NCI-H2171 (cell line): Measurements from ENCODE around the gene CLDN5.
A peak's percentile ranks its signal among the peaks of the same experiment; 100 is the strongest.

Experiments used
- DNase-seq: peaks from one replicate; lab custom pipeline; 2025; lab: John Stamatoyannopoulos, UW

The CLDN5 gene, protein sequence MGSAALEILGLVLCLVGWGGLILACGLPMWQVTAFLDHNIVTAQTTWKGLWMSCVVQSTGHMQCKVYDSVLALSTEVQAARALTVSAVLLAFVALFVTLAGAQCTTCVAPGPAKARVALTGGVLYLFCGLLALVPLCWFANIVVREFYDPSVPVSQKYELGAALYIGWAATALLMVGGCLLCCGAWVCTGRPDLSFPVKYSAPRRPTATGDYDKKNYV

GRCh38 chr22:19524170-19525115 lies at the start of gene CLDN5:
Gene CLDN5 (minus strand): TSS chr22:19524410. CDS start chr22:19524255, 155 bp downstream.
- peak; percentile 76 for DNase-seq

DNA sequence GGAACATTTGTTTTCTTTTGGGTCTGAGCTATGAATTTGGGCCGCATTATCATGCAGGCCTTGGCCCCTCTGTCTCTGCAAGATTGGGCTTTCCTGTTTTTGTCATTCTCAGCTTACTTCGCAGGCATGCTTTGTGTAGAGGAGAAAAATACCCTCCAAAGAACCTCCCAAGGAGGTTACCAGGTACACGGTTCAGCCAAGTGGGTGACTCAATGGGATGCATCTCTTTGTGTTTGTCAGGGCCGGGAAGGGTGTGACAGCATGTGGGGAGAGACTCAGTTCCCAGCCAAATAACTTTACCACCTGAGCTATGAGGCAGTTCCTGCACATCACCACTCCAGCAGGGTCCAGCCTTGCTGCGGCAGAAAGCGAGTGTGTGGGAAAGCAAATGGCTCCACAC lies 47.8 kb upstream of the CLDN5 start:
- DNase-seq: no peak

DNA sequence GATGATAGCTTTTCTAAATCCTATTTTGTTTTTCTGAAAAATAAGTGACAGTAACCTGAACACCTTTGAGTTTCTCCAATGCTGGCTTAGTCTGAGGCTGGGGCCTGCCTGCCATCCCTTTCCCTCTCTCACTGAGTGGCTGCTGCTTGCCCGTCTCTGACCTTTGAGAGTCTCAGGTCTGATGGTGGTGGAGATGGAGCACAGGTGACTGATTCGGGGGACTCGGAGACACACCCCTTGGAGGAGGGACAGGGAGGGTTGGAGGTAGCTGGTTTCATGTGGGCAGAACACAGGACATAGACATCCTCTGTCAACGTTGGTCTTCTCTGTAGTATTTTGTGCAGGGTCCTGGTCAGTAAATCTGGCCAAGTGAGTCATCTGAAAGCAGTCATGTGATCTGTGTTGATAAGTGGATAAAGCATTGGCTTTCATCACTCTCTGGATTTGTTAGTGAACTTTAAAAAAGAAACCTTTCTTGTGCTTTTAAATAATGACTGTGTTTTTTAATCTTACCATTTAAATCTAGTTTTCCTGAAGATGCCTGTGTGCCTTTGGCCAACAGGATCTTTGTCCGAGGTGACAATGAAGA lies 47.1 kb upstream of the CLDN5 start:
- DNase-seq: no peak

GRCh38 chr22:19569976-19570375 lies 45.8 kb upstream of the CLDN5 start:
- DNase-seq: no peak

- no peak for DNase-seq
These were observed 45.0 kb upstream of the CLDN5 start for GRCh38 chr22:19569276-19569640.

DNA sequence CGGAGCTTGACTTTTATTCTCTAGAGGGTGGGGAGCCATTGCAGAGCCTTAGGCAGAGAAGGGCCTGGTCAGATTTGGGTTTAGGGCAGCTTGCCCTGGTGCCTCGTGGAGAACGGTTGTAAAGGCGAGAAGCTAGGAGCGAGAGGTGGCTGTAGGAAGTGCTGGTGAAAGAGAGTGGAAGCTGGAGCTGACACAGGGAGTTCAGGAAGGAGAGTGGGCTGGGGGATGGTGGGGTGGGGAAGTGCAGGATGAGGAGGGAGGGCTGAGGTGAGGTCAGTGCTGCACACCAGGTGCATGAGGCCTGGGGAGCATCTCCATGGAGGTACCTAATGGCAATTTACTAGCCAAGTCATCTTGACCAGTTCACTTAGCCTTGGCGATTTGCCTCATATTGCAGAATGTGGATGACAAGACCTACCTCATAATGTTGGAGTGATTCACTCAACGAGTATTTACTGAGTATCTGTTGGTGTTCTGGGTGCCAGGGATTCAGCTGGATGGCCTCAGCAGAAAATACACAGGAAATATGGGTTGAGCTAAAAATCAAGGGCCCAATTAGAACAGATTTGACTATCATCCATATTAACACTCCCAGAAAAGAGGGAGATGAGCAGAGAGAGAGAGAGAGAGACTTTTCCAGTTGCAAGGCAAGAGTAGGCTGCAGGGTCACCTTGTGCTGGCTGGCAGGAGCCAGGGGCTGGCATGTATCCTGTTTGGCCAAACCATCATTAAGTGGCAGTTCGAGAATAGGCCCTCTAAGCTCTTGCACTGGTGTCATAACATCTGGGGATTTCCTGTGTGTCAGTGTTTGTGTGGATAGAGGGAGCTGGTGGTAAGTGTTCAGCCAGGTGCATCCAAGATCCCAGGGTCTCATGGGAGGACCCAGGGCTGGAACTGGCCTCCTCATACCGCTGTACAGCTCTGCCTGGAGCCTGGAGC lies 44.4 kb upstream of the CLDN5 start:
- DNase-seq: no peak

DNA sequence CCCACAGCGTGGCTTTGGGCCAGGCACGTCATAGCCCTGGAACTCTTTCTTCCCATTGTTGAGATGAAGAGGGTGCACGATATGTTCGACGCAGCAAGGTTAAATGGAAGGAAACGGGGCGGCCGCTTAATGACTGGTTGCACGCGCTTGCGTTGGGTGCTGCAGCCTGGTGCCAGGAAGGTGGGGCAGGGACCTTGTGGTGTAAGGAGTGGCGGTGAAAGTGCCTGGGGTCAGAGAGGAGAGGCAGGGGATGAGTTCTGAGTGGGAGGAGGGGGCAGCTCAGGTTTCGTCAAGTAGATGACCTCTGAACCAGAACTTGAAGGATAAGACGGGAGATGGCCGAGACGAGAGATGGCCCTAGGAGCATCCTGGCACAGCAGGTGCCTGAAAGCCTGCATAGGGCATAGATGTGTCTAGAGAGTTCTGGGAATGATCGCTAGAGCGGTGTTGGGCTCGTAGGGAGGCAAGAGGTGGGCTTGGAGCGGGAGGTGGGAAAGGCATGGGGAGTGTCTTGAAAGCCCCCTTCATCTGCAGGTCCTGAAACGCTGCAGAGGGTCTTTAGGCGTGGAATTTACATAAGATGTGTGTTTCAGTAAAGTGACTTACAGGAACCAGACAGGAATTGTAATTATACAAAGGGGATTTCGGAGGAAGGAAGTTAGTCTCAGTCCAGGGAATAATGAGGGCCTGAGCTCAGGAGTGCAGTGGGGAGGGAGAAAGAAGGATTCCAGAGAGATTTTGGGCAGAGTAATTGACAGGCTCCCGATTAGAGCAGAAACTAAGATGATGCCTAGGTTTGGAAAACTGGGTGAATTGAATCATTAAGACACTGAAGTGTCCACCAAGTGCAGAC lies 43.2 kb upstream of the CLDN5 start:
- DNase-seq: no peak

DNA sequence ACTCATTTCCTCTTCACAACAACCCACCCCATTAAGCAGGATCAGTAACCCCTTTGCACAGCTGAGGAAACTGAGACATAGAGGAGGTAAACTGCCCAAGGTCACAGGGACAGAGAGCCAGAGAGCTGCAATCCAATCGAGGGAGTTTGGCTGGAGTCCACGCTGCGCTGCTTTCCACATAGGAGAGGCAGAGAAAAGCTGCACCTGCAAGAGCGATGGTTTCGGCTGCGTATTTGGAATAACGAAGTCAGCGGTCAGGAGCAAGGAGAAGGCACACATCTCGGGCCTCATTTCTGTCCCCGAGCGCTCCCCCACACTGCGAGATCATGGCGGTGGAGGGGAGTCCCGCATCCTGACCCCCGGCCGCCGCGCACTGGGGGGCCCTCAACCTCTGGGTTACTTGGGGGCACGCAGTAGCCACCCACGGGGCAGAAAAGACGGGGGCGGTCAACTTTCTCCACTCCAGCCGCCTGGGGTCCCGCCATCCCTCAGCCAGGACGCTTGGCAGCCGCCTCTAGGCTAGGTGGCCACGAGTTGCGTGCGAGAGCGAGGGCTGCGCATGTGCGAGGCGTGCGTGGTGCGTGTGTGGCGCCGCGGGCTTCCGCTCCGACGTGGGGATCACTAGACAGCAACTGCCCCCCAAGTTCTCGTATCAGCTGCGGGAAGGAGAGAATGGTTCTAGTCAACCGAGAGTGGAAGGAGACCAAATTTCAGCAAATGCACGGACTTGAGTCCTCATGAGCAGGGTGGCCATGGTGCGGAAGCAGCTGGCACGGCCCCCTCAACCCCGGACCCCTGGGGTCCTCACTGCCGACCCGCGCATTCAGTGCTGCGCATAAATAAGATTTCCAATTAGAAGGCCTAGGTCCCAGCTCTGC lies 42.3 kb upstream of the CLDN5 start:
- no peak for DNase-seq

- DNase-seq: no peak
These were observed 41.4 kb upstream of the CLDN5 start for GRCh38 chr22:19565382-19566278.

DNA sequence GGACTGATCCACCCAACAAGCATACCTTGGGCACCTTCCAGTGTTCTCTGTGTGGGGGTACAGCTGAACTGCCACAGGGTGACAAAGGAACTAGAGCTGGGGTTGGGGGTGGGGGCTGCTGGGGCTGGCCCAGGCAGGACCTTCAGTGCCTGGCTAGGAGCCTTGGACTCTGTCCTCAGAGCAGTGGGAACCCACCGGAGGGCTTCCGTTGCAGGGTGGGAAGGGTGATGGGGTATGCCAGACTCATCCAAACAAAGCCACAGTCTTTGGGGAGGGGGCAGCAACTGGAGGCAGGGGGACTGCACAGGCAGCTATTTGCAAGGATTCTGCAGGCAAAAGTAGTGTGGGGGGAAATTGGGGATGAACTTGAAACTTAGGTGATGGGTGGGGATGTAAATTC lies 35.7 kb upstream of the CLDN5 start:
- no peak for DNase-seq

- no peak for DNase-seq
These were observed 35.2 kb upstream of the CLDN5 start for GRCh38 chr22:19559324-19559811.

GRCh38 chr22:19556963-19557545 lies 32.8 kb upstream of the CLDN5 start:
- DNase-seq: no peak

DNA sequence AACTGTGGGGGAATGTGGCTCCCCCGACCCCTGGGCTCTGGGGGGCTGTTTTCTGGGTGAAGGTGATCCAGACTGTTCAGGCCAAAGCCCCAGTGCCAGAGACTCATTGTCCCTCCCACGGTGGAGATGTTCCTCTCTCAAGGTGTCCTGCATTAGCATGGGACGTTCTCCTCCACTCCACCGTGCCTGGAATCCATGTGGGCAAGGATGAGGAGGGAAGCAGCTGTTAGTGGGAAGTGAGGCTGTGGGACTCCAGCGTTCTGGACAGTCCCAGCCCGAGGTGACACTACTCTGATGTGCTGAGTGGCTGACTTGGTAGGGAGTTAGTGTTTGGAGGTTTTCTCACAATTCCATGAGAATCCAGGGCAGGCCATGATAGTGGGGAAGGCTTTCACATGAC lies 31.4 kb upstream of the CLDN5 start:
- DNase-seq: no peak

GRCh38 chr22:19554834-19555404 lies 30.7 kb upstream of the CLDN5 start:
- DNase-seq: no peak

GRCh38 chr22:19553201-19553600 lies 29.0 kb upstream of the CLDN5 start:
- DNase-seq: no peak

DNA sequence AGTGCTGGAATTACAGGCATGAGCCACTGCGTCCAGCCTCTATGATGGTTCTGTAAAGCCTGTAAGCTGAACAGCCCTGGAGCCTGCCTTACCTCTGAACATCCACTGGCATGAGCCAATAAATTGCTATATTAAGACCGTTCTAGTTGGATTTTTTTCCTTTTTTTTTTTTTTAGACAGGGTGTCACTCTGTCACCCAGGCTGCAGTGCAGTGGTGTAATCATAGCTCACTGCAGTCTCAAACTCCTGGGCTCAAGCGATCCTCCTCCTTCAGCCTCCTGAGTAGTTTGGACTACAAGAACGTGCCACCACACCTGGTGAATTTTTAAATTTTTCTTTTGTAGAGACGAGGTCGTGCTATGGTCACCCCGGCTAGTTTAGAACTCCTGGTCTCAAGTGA lies 26.2 kb upstream of the CLDN5 start:
- DNase-seq: no peak

GRCh38 chr22:19549428-19549827 lies 25.2 kb upstream of the CLDN5 start:
- DNase-seq: no peak

DNA sequence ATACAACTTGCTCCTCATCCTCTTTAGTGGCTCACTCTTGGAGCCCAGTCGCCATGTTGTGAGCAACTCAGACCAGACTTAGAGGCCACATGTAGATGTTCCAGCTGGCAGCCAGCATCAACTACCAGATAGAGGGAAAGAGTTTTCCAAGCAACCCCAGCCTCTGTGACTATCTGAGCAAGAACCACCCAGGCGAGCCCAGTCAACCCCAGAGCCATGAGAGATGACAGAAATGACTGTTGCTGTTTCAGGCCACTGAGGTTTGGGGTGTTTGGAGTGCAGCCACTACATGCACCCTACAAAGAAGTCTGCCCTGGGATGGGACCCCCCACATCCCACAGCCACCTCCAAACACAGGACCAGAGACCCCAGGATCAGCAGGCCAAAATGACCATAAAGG lies 24.8 kb upstream of the CLDN5 start:
- no peak for DNase-seq
